Endometrial microvascular endothelial cells (primary cell): ENCODE data around the gene SNRNP25. TPM values are rescaled to one million over a fixed set of nuclear protein-coding genes. Genes with fewer than 3 reads are reported as not detected.

Experiments used
- in situ Hi-C: cut with HindIII; loops from 2 replicates; pipeline ENCODE4 v1.10.0; 2017; ENCODE audit warnings: low sequenced_read_pairs, low pct_unique_long_range_greater_than_20kb; ENCODE audit errors: inconsistent ontology term
- total RNA-seq: library from RNA; depleted of rRNA; stranded (reverse); fragments of >200 nt; gene quantifications from one replicate; pipeline ENCODE4 v1.2.3, GENCODE V29; 2015; ENCODE audit errors: inconsistent ontology term

SNRNP25 gene
- total RNA-seq, 1 donor from 2014 or later, result 58.2 TPM

DNA sequence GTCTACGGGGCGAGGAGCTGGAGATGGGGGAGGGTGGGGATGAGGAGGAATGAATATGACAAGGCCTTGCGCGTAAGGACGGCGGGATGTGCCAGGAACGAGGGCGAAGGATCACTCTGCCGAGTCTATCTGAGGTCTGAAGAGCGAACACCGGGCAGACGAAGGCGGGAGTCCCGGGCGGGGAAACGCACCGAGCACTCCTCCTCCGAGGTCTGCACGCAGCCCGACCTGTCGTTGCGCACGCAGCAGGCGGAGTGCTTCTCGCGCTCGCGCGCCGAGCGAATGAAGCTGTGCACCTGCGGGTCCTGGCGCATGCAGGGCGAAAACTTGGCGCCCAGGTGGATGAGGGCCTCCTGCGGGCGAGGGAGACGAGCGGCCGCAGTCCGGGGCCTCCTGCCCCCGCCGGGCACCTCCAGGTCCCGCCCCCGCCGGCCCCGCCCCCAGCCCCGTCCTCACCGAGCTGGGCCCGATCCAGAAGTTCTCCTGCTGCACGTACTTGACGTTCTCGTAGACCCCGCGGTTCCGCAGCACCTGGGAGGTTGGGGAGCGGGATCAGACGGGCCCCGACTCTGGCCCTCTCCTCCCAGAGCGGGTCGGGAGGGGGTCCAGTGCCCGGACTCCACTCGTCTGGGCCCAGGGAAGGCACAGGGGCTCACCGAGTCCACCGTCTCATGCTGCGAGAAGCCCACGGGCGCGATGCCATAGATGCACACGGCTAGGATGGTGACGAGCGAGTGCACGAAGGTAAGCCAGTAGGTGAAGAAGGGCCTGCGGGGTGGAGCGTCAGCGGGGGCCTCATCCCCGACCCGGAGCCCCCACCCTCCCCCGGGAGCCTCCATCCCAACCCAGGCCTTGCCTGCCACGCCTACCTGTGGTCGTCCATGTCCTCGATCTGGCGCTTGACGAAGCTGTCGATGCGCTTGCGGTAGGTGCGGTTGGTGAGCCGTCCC is 7.6 kb downstream of the SNRNP25 start:
- in situ Hi-C loops, result no loop called here

DNA sequence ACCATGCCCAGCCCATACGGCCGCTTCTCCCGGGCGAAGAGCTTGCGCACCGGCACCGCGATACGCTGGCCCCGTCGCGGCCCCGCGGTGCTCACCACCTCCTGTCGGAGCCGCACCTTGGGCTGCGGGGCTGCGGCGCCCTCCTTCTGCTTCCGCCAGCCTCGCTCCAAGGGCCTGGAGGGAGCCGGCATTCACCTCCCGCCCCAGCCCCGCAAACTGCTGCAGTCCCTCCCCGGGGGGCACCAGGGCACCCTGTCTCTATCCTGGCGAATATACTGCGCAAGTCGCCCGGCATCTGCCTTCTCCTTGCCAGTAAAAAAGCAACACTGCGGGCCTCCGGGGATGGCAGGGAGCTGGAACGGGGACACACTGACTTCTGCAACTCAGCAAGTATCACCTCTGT is 8.3 kb downstream of the SNRNP25 start:
- in situ Hi-C loops, result no loop called here

DNA sequence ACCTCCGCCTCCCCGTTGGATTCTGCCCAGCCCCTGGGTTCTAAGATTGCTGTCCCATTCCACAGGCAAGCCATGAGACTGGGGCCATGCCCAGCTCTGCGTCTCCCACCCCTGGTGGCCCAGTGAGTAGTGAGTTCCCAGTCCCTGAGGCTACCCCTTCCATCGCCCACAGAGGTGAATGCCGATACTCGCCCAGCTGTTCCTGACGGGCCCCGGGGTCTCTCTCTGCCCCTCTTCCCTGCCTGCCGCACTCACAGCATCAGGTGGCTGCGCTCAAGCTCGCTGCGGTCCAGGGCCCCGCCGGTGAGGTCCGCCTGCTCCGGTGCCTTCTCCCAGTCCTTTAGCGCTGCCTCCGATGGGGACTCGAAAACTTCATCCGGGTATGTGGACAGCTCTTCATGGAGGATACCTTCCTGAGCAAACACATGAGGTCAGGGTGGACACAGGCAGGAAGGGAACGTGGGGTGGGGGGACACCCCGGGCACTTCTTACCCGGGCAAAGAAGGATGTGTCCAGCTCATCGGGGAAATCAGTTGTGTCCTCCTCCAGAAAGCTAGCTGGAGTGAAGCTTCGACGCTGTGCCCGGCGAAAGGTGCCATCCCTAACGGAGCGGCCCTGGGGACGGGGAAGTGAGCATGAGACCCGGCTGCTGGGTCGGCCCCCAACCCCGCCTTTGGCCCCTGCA is 8.8 kb downstream of the SNRNP25 start:
- in situ Hi-C loops, result no loop called here

DNA sequence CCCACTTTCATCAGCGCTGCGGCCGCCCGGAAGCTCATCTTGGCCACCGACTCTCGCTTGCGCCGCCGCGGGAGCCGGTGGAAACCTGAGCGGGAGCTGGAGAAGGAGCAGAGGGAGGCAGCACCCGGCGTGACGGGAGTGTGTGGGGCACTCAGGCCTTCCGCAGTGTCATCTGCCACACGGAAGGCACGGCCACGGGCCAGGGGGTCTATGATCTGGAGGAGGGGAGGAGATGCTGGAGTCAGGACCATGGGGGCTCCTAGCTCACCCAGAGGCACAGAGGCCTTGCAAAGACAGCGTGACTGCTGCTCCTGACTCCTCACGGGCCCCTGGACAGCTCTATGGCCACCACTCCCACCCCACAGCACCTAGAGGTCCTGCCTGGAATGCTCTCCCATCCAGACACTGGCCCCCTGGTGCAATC is 9.4 kb downstream of the SNRNP25 start:
- in situ Hi-C loops, result no loop called here

DNA sequence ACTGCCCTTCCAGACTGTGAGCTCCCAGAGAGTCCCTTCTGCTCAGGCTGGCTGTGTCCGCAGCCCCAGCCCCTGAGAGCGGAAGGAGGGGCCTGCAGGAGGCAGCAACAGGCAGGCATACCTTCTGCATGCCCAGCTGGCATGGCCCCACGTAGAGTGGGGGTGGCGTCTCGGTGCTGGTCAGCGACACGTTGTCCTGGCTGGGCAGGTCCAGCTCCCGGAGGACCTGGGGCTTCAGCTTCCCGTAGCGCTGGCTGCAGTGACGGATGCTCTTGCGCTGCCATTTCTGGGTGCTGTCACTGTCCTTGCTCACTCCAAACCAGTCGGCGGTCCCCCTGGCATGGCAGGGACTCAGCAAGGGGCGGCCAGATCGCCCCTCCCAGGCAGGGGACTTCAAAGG is 9.8 kb downstream of the SNRNP25 start:
- in situ Hi-C loops, result no loop called here

DNA sequence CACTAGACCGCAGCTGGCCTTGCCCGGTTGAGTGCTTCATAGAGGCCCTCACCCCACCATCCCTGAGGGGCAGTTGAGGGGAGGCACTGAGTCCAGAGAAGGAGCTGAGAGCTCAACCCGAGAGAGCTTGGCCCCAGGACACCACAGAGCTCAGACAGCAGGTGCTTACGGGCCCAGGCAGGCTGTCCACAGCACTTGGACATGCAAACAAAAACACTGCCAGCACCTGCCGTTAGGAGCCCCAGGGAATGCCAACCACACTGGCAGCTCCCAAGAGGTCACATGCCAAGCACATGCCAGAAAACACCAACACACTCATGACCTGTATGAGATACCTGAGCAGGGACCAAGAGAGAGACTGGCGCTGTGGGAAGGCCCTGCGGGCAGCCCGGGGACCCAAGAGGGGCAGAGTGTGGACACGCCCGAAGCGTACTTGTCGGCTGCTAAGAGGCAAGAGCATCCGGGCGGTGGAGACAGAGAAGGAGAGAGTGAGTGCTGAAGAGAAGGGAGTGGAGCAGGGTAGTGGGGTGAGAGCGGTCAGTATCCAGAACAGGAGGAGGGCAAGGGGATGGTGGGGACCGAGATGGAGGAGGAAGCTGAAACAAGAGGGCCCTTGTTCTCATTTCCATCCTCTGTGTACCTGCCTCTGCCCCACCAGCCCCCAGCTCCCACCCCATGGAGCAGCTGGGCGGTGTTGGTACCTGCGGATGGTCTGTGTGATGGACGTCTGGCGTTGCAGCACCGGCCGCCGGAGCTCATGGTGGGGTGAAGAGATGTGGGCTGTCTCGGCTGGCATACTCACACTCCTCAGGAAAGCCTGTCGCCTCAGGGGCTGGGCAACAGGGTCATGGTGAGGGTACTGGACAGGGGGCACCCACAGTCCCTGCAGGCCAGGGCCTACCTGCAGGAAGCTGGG is 10.6 kb downstream of the SNRNP25 start:
- in situ Hi-C loops, result no loop called here

DNA sequence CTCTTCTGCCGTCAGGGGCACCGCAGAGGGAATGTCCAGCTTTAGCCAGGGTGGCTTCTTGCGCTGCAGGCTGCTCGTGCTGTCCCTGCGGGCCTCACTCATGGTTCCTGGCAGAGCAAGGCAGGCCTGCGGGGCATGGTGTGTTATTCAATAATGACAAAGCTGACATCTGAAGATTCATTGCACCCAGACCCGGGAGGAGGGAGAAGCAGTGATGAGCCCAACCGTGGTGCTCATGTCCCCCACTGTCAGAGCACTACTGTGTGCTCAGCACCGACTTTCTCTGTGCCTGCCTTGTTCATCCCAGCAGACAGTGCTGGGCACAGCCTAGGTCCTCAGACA is 11.3 kb downstream of the SNRNP25 start:
- in situ Hi-C loops, result no loop called here

DNA sequence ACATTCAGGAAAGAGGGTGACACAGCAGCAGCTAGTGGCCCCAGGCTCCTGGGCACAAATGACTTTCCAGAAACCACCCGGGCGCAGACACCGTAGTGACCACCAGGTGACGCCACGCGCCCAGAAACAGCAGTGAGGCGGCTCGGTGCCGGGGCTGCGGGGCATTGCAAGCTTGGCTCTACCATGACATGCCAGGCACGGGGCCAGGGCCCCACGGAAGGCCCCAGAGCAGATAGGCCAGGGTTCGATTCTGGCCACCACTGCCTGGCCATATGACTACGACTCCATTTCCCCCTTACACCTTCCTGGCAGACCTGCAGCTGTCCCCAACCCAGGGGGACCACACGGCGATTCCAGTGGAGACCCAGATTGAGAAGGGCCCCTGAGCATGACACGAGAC is 12.1 kb downstream of the SNRNP25 start:
- in situ Hi-C loops, result no loop called here

DNA sequence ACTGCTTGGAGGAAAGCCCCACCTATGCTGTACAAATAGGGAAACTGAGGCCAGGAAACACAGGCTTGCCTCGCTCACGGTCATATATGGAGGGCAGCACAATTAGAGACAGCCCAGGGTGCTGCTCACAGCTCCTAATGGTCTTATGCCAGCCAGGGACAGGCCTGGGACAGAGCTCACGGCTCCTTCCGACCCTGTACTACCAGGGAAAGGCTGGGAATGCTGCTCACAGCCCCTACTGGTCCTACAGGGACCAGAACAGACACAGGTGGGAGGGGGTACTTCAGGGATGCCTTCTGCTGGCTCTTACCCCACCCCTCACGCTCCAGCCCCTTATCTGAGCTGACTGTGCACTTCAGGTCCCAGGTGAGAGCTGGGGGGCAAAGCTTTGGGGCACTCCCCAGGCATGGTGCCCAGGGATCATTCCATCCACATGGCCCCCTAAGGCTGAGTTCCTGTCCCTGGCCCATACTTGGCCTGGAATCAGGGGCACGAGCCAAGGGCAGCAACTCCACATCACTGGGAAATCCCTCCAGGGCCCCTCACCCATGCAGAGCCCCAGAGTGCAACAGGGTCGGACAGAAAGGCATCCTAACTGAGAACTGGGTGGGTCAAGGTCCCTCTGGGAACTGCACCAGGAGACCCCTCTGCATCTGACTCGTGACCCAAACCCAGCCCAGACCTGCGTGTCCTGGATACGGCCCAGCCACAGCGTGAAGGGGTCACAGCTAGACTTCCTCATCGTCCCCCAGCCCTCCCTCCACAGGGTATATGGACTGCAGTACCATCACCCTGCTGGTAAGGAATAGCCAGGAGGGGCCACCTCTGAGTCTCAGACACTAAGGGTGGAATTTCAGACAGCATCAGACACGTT is 12.9 kb downstream of the SNRNP25 start:
- in situ Hi-C loops, result no loop called here

DNA sequence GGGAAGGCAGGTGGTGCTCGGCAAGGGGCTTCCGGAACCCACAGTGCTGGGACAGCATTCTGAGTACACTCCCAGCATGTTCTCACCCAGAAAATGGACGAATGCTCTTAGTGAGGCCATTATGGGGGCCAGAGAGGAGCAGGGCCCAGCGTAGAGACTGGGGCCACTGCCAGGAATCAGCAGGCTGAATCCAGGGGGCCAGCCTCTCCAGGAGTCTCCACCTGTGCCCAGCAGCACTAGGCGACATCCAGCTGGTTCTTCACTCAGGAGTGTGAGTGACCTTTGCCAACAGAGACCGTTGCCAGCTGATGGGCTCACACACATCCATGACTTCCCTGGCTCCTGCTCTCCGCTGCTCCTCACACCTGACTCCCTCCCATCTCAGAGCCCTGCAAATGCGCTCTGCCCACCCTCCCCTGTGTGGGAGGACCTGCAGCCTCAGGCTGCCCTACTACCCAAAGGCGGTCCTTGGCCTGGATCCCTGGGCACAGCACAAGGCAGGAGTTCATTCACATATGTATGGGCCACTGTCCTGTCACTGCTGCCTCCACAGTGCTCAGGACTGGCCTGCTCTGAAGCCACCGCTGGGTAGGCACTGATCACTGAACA is 13.7 kb downstream of the SNRNP25 start:
- in situ Hi-C loops, result no loop called here

DNA sequence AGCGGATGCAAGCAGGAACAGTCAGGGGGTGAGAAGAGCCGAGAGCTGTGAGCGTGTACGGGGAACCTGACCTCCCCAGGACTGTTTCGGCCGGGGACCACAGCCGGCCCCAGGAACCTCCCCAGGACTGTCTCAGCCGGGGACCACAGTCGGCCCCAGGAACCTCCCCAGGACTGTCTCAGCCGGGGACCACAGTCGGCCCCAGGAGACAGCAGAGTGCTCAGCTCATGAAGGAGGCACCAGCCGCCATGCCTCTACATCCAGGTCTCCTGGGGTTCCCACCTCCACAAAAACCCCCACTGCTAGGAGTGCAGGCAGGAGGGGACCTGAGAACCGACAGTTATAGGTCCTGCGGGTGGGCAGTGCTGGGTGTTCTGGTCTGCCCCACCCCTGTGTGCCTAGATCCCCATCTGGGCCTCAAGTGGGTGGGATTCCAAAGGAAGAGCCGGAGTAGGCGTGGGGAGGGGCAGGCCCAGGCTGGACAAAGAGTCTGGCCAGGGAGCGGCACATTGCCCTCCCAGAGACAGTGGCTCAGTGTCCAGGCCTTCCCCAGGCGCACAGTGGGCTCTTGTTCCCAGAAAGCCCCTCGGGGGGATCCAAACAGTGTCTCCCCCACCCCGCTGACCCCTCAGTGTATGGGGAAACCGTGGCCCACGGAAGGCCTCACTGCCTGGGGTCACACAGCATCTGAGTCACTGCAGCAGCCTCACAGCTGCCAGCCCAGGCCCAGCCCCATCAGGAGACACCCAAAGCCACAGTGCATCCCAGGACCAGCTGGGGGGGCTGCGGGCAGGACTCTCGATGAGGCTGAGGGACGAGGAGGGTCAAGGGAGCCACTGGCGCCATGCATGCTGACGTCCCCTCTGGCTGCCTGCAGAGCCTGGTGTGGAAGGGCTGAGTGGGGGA is 14.5 kb downstream of the SNRNP25 start:
- in situ Hi-C loops, result no loop called here

DNA sequence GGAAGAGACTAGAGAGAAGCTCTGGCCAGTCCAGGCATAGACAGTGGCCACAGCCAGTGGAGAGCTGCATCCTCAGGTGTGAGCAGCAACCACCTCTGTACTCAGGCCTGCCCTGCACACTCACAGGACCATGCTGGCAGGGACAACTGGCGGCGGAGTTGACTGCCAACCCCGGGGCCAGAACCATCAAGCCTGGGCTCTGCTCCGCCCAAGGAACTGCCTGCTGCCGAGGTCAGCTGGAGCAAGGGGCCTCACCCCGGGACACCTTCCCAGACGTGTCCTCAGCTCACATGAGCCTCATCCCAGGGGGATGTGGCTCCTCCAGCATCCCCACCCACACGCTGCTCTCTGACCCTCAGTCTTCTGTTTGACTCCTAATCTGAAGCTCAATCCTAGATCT is 15.6 kb downstream of the SNRNP25 start:
- in situ Hi-C loops, result no loop called here

DNA sequence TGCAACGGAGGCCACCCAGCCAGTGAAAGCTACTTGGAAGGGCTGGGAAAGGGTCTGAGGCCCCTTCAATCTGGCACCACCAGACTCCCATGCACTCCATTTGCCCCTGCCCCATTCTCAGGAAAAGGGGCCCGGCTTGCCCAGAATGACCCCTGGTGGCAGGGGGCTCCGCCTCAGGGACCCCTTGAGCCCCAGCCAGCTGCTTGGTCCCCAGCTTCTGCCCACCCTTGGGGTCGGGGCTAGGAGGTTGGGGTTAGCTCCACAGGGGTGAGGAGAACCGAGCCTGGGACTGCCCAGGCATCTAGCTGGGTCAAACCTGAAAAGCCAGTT is 17.5 kb downstream of the SNRNP25 start:
- in situ Hi-C loops, result no loop called here

DNA sequence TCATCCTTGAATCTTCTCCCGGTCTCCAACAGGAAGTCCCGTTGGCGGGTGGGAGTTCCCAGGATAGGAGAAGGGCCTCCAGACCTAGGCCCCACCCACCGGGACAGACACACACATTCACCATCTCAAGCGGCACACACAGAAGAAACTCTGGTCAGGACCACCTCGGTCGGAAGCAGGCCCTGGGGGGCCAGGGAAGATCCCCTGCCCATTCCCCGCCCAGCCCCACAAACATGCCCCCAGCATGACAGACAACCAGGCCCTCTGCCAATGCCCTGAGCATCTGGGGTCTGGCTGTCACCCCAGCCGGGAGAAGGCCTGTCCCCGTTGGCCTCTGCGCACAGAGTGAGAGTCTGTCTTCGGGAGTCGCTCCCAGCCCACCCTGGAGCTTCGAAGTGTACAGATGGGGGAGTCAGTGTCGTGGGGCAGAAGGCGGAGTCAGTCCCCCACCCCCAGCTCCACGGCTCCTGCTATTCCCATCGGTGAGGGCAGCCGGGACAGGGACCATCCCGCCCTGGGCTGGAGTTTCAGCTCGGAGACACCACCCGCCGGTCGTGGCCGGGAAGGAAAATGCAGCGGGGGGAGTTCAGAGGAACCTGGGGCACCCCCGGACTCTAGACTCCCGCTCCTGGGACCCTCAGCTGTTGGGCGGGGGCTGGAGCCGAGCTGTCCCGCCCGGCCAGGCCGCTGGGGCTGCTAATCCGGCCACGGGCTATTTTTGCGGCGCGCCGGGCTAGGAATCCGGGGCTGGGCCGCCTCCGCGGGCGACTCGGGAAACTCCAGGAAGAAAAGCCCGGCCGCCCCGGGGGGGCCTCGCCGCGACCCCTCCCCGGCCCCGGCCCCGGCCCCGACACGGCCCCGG is 18.1 kb downstream of the SNRNP25 start:
- in situ Hi-C loops, result no loop called here

DNA sequence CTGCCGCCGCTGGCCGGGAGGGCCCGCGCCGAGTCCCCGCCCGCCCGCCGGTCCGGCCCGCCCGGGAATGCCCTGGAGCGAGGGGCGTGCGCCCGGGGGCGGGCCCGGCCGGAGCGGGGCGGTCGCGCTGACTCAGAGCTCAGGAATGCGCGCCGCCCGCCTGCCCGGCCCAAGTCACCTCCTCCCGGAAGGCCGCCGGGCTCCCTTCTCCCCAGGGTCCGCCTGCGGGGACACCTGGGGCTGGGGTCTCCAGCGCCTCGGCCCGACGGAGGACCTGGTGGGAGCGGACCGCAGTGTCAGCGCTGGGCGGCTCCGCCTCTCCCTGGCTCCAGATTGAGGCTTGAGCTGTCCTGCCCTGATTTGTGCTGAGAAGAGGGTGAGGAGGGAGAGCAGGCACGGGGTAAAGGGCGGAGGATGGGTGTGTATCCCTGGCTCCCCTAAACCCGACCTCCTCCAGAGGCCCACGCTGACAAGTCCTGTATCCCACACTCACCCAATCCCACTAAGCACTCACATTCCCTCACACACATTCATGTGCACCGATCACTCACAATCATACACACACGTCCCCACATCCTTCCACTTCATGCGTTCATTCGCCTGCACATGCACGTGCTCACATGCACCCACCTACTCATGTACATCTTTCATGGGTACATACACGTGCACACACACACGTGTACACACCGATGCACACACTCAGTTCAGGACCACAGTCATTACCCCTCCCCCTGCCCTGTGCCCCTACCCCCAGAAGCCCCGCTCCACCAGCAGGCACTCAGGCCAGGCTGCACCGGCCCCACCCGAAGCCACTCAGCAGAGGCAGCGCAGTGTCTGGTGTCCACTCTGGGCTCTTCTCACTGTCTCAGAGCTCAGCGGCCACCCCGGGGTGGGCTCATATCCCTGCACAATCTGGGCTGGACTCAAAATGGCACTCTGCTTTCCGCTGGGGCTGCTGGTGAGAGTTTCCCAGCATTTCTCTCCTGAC is 19.2 kb downstream of the SNRNP25 start, which contains the start of gene RHBDF1:
Gene RHBDF1, minus strand, starts transcription at position 71 of the 988 bp plus-strand sequence. CDS start 7,616 bp downstream, outside the sequence.
- in situ Hi-C loops, result no loop called here
